Calu3 (cell line): ENCODE data around the gene CLCN3. TPM values are rescaled to one million over a fixed set of nuclear protein-coding genes. Genes with fewer than 3 reads are reported as not detected.

Source experiments
- BruUV-seq: library from RNA; stranded (reverse); fragments of 400-500 nt; replicated peaks from 2 replicates; lab custom pipeline; 2021; lab: Mats Ljungman, UMichigan
- CTCF ChIA-PET: fragments of 300-600 bp; sonication (Branson Sonifier 250); formaldehyde crosslinking; loops from one replicate; lab custom pipeline; 2022; ENCODE audit warnings: antibody characterized with exemption; lab: Charles Lee
- DNase-seq: peaks from one replicate; pipeline ENCODE4 v3.0.0; 2022
- H3K27ac Mint-ChIP-seq: one replicate; pipeline ENCODE4 v1.8.0; 2022; ENCODE audit warnings: mixed read lengths; ENCODE audit not compliant: unreplicated experiment
- H3K27me3 Mint-ChIP-seq: one replicate; pipeline ENCODE4 v1.8.0; 2022; ENCODE audit warnings: mixed read lengths; ENCODE audit not compliant: unreplicated experiment
- H3K36me3 Mint-ChIP-seq: one replicate; pipeline ENCODE4 v1.8.0; 2022; ENCODE audit warnings: mild to moderate bottlenecking, moderate library complexity, mixed read lengths; ENCODE audit not compliant: insufficient read depth, unreplicated experiment
- H3K4me1 Mint-ChIP-seq: one replicate; pipeline ENCODE4 v1.8.0; 2022; ENCODE audit warnings: mild to moderate bottlenecking, low read depth, mixed read lengths; ENCODE audit not compliant: unreplicated experiment
- H3K4me3 Mint-ChIP-seq: one replicate; pipeline ENCODE4 v1.8.0; 2022; ENCODE audit warnings: mild to moderate bottlenecking, low read depth, moderate library complexity, mixed read lengths; ENCODE audit not compliant: unreplicated experiment
- H3K9me3 Mint-ChIP-seq: one replicate; pipeline ENCODE4 v1.8.0; 2022; ENCODE audit warnings: low read depth, mixed read lengths; ENCODE audit not compliant: unreplicated experiment
- CTCF ChIP-seq: fragments of 200-600 bp; IDR thresholded peaks from one replicate; pipeline ENCODE4 v1.8.0; 2022; ENCODE audit warnings: antibody characterized with exemption; ENCODE audit not compliant: unreplicated experiment
- intact Hi-C: fragments of 100-400 bp; cut with micrococcal nuclease; formaldehyde crosslinking; loops from one replicate; pipeline ENCODE4 v1.10.0; 2022; ENCODE audit not compliant: unreplicated experiment
- total RNA-seq: library from RNA; stranded (reverse); gene quantifications from 2 replicates; pipeline ENCODE4 v1.2.3, GENCODE V29; 2022

Gene CLCN3
- total RNA-seq, 1 experiment from 2014 or later, result 57.8 TPM

DNA sequence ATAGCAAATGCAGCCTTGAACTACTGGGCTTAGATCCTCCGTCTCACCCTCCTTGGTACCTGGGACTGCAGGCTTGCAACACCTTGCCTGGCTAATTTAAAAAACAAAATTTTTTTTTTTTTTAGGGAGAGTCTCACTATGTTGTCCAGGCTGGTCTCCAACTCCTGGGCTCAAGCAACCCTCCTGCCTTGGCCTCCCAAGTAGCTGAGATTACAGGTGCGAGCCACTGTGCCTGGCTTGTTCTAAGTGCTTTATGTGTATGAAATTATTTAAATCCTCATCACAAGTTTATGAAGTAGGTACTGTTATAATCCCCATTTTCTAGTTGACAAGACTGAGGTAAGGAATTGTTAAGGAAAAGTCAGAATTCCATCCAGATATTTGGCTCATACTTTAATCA lies 43.0 kb downstream of the CLCN3 start:
- Mint-ChIP-seq H3K4me1 (peaks cover 18% of the 10 kb centered on the region), H3K9me3 (no peaks in the 10 kb centered on the region), H3K36me3 (peaks cover 29% of the 10 kb centered on the region), H3K27me3 (no peaks in the 10 kb centered on the region), H3K4me3 (peak overlapping the region; percentile 43), H3K27ac (peak overlapping the region; percentile 86)
- intact Hi-C loops, result no loop called here
- no TSS peak for BruUV-seq
- no peak for TF ChIP-seq CTCF
- DNase-seq, result no peak
- CTCF ChIA-PET, result no interaction called here

DNA sequence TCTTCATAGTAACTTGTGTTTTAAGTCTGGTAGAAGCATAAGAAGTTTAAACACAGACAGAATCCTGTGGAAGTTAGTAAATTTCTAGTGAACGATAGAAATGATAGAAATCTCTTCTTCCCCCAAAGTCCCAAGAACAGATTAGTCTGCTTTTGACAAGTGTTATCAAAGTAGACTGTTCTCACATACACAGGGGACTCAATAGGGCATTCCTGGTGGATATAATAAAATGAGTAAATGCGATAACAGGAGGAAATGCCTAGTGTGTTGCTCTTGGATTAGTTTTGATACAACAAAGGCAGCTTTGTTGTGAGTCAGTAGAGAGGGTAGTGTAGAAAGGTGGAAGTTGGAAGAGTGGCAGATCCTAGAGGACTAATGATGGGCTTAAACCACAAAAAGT lies 43.5 kb downstream of the CLCN3 start:
- peak overlapping the region; percentile 86 for H3K27ac Mint-ChIP-seq
- TF ChIP-seq CTCF, result no peak
- H3K4me1 Mint-ChIP-seq, result peaks cover 23% of the 10 kb centered on the region
- DNase-seq, result peak; percentile 3
- peak overlapping the region; percentile 43 for H3K4me3 Mint-ChIP-seq
- H3K9me3 Mint-ChIP-seq, result no peaks in the 10 kb centered on the region
- BruUV-seq, result no TSS peak
- peaks cover 32% of the 10 kb centered on the region for H3K36me3 Mint-ChIP-seq
- intact Hi-C loops, result no loop called here
- CTCF ChIA-PET, result interaction anchor here (1.8 kb wide), 1 partner anchor 51 kb away, joined by 5 read pairs; the partner anchor contains the start of gene NEK1
- no peaks in the 10 kb centered on the region for H3K27me3 Mint-ChIP-seq

GRCh38 chr4:169664615-169665014 lies 44.2 kb downstream of the CLCN3 start:
- Mint-ChIP-seq H3K27me3 (no peaks in the 10 kb centered on the region), H3K9me3 (no peaks in the 10 kb centered on the region), H3K4me3 (no peak overlapping the region), H3K4me1 (peaks cover 26% of the 10 kb centered on the region), H3K27ac (no peak overlapping the region), H3K36me3 (peaks cover 32% of the 10 kb centered on the region)
- no peak for TF ChIP-seq CTCF
- no peak for DNase-seq
- intact Hi-C loops, result no loop called here
- no TSS peak for BruUV-seq
- CTCF ChIA-PET, result interaction anchor here (1.8 kb wide), 1 partner anchor 52 kb away, joined by 5 read pairs; the partner anchor contains the start of gene NEK1

- Mint-ChIP-seq H3K4me1 (peaks cover 26% of the 10 kb centered on the region), H3K27me3 (no peaks in the 10 kb centered on the region), H3K4me3 (peak overlapping the region; percentile 37), H3K9me3 (no peaks in the 10 kb centered on the region), H3K27ac (no peak overlapping the region), H3K36me3 (peaks cover 27% of the 10 kb centered on the region)
- no peak for TF ChIP-seq CTCF
- intact Hi-C loops, result no loop called here
- no peak for DNase-seq
- no TSS peak for BruUV-seq
- CTCF ChIA-PET, result interaction anchor here (1.8 kb wide), 1 partner anchor 52 kb away, joined by 5 read pairs; the partner anchor contains the start of gene NEK1
Measured at GRCh38 chr4:169665046-169665737, 44.8 kb downstream of the CLCN3 start.
